ENCODE measurements around the gene SERP1.

DNA sequence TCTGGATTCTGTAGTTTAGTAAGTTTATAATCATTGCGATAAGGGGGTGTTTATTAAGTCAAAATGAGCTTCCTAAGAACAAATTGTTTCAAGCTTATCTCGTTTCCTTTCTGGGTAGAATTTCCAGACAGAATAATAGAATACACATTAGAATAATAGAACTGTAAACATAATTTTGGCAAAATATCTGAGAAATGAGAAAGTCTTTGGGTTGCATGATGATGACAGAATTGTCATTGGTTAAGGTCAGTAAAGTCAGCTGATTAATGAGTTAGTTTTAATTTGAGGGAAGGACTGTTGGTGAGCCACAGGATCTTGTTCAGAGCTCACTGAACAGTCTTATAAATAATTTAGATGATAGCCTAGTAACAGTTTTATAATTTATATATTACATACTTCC is 10.5 kb upstream of the SERP1 start:
- TF ChIP-seq EZH2 (IDR thresholded peaks at IDR 0.05; ENCODE audit: insufficient read depth, poor library complexity, severe bottlenecking) (no peak), EZH2phosphoT487 (IDR thresholded peaks at IDR 0.05; ENCODE audit: insufficient read depth, low read depth) (no peak)

Data from GM23248 (cell line).